AG09319 (cell line): ENCODE data around the gene HDAC8.

Experiments used
- DNase-seq: peaks from one replicate; pipeline ENCODE4 v3.0.0-alpha.2; 2010; ENCODE audit warnings: low read depth; ENCODE audit errors: extremely low read depth
- CTCF ChIP-seq: IDR thresholded peaks from 2 replicates; pipeline ENCODE4 v1.5.1; 2011; ENCODE audit warnings: low read depth, mild to moderate bottlenecking, inconsistent platforms, low read length, moderate library complexity

The HDAC8 gene

DNA sequence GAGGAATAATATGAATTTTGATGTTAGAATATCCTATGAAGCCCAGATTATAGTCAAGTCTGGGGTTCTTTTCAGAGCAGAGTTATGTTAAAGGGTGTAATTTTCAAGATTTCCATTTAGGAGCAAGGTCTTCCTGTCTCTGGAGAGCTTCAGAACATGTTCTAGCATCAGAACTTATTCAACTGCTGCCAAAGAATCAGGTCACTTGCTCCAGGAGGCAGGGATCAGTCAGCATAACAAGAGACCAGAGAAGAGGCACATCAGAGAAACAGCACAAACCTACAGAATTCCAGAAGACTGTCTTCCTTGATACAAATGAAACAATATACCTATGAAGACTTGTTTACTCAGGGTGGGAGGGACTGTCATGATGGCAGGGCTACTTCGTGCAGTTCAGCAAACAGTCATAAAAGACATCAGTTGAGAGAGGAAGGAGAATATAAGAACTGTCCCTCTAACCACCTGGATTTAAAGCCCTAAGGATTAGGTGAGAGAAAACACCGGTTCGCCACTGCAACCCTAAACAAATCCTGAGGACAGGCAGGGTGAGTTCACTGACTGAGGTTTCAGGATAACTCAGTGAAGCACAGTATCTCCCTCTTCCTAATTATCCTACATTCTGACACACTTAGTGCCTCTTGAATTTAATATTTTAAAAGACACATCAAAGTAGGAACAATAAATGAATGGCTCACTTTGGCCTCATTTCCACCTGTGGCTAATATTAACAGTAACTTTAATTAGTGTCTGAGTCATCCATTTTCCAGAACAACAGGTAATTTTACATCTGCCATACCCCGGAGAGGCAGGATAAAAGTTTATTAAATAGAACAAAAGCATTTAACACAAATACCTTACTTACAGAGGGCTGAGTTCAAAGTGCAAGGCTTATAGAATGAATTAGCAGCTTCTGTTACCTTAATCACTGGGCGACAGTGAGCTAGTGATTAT is 93.0 kb downstream of the HDAC8 start:
- TF ChIP-seq CTCF: no peak
- no peak for DNase-seq

- DNase-seq: no peak
- TF ChIP-seq CTCF: no peak
Measured at GRCh38 chrX:72478853-72479252, 93.8 kb downstream of the HDAC8 start.

DNA sequence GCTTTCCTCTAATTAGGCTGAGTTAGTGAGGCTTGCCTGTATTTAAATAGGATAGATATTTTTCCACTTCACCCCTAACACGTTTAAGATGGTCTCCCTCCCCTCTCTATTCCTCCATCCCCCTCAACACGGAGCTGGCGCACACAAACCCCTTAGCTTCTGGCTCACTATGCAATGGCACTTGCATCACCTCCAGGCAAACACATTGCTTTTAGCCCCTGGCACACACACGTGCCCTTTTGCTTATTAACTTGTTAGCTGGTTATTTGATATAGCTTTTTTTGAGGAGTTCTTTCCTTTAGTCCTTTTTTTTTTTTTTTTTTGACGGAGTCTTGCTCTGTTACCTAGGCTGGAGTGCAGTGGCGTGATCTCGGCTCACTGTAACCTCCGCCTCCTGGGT is 94.3 kb downstream of the HDAC8 start:
- no peak for TF ChIP-seq CTCF
- no peak for DNase-seq

GRCh38 chrX:72477781-72478181 is 94.9 kb downstream of the HDAC8 start:
- TF ChIP-seq CTCF: no peak
- DNase-seq: no peak

DNA sequence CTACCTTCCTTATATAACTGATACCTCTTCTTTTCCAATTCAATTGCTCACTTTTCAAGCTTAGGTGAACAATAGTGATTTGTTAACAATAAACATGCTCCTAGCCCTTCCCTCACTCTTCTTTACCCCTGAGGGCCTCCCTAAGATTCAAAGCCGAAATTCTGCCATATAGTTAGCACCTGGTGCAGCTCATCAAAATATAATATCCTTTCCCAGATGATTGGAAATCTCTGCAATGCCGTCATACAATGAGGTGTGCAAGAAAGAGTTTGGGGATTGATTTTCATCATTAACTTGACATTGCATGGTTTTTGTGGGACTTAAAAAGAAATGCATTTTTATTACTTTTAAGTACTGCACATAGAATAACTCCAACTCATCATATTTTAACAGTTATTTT is 95.3 kb downstream of the HDAC8 start:
- no peak for TF ChIP-seq CTCF

GRCh38 chrX:72475952-72476668 is 96.5 kb downstream of the HDAC8 start:
- no peak for DNase-seq
- no peak for TF ChIP-seq CTCF

More for the DNA sequence above, 95.3 kb downstream of the HDAC8 start:
- DNase-seq: no peak

DNA sequence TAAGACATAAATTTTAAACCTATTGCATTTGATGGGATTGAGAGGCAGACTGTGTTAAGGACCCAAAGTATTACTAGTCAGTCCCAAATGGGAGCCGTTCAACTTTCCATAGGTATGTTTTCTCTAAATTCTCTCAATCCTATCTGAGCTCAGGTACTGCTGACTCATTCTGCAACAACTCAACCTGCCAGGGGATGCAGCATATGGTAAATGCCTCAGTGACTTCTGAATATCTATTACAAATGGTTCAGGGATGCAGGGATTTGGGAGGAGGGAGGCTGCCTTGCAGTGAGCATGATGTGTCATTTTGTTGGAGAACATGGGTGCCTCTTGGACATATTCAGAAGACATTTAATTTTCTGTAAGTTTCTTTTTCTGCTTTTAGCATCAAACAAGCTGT is 97.3 kb downstream of the HDAC8 start:
- DNase-seq: no peak
- no peak for TF ChIP-seq CTCF
